HG02870 (cell line): ENCODE results near the gene FBRSL1.

Source experiments
- ATAC-seq: cut with Tn5 transposase; IDR thresholded peaks from one replicate; pipeline ENCODE4 v1.9.1; 2021; ENCODE audit warnings: mild to moderate bottlenecking, moderate library complexity; ENCODE audit not compliant: unreplicated experiment

FBRSL1 gene

DNA sequence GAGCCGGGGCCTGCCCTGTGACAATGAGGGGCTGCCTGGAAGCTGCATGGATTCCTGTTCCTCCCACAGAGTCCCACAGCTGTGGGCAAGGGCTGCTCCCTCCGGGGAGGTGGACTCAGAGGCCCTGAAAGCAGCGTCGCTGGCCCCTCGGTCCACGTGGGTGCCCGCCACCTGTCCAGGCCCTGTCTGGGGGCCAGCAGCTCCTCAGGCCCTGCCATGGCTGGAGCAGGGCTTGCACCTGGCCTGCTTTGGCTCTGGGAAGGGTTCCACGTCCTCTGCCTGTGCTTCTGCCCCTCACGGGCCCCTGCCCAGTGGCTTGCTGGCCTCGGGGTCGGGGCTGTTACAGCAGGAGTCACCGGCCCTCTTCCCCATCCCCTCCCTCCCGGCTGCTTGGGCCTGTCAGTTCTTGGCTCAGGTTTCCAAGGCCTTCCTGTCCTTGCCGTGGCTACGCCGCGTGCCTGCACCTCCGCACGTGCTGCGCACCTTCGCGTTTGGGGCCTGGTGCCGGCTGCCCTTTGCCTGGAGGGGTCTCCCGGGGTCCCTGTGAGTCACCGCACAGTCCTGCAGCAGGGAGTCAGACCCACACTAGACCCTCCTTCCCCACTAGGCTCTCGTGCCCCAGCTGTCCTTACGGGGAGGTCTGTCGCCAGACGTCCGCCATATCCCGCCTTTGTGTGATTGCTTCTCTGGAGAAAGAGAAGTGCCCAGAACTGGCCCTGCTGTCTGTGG is 5.8 kb downstream of the FBRSL1 start:
- ATAC-seq: no peak

DNA sequence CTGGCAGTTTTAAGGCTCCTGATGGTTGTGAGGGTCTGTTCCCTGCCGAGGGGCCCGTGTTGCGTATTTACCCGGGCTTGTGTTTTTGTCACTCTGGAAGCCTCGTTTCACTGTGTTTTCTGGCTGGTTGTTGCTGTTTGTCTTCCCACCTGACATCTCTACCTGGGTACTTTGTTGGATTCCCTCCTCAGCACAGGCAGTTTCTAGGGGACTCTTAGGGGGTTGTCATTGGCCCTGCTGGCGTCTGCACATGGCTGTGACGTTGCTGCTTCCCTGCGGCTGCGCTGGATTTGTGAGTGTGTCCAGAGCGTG is 6.4 kb downstream of the FBRSL1 start:
- ATAC-seq: no peak

DNA sequence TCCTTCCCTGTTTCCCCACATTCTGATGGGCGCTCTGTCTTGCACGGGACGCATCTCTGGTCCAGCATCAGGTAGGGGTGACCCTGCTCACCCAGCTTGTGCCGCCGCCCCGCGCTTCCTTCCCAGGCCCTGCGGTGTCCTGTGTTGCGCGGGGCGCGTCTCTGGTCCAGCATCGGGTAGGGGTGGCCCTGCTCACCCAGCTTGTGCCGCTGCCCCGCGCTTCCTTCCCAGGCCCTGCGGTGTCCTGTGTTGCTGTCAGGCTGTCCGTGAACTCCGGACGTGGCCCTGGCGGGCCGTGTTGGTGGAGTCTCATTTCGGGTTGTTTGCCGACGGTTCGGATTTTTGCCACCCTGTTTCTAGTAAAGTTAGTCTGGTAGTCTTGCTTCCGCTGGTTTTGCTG is 6.8 kb downstream of the FBRSL1 start:
- no peak for ATAC-seq

DNA sequence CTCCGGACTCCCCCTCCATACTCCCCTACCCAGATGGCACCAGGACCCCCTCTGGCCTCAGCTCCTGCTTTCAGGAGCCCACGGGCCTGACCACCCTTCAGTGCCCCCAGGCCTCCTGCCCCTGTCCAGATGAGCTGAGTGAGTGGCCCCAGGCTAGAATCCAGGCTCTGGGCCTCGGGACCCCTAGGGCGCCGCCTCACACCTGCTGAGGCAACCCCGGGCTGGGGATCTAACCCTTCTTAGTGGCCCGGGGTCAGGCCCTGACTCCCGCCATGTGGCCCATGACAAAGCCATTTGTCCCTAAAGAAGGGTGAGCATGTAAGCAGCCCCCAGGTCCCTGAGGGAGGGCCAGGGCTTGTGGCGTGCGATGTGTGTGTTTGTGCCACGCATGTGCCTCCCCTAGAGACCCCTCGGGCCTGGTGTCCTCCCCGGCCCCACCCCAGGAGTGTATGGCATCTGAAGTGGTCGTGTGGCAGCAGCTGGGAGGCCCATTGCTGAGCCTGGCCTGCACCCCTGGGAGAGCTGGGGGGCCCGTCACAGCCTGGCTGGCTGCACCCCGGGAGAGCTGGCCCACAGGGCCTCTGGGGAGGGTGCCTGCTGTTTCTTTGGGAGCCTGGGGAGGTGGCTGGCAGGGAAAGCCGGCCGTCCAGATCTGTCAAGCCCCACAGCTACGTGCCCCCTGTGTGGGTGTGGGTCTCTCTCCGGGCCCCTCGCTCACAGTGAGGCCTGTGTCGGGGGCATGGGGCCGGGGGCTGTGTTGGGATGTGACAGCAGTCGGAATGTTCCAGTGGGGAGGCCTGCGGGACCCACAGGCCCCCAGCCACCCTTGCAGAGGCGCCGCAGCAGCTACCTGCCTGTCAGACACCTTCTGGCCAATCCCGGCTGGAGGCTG is 7.8 kb downstream of the FBRSL1 start:
- no peak for ATAC-seq

DNA sequence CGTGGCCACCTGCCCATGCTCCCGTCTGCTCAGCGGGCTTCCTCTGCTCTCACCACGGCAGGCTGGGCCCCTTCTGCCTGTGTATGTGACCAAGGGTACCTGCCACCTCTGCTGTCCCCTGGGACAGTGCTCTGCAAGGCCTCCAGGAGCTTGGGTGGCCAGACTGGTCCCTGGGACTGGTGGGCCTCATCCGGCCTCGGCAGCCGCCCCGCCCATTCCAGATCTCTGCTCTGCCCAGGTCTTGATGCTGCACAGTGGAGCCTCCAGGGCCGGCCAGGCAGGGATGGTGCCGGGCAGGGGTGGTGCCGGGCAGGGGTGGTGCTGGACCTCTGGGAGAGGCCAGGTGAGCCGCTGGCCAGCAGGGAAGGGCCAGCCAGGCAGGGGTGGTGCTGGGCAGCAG is 9.0 kb downstream of the FBRSL1 start:
- ATAC-seq: no peak

DNA sequence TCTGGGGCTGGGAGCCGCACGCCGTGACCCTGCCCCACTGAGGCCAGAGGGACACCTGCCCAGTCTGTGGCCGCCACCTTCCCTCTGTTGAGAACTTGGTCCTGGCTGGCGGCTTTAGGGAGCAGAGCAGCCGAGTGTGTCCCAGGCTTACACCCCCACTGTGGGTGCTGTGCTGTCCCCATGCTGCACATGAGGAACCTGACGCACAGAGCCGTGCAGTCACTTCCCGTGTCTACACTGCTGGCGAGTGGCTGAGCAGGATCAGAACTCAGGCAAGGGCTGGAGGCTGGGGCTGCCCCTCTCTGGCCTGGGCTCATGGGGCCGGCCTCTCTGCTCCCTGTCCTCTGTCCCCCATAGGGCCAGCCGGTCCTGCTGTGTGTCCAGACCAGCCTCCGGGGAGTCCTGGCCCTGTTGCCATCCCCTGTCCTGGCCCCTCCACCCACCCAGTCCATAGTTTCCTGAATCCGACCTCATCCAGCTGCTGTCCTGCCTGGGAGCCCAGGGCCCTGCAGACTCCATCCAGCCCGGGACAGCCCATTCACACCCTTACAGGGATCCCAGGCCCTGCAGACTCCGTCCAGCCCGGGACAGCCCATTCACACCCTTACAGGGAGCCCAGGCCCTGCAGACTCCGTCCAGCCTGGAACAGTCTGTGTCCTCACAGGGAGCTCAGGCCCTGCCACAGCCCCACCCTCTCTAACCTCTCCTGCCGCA is 10.3 kb downstream of the FBRSL1 start:
- no peak for ATAC-seq

DNA sequence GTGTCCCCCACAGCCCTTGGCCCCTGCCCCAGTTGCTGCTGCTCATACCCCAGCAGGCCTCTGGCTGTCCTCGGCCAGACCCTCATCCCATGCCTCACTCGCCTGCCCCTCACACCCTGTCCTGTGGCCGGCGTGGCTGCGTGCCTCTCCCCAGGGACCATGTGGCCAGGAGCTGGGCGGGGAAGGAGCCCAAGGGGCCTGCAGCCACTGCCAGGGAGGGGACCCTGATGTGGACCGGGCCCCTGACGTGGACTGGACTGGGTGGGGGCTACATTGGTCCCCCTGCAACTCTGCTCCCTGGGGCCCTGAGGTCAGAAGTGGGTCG is 10.9 kb downstream of the FBRSL1 start:
- ATAC-seq: no peak

DNA sequence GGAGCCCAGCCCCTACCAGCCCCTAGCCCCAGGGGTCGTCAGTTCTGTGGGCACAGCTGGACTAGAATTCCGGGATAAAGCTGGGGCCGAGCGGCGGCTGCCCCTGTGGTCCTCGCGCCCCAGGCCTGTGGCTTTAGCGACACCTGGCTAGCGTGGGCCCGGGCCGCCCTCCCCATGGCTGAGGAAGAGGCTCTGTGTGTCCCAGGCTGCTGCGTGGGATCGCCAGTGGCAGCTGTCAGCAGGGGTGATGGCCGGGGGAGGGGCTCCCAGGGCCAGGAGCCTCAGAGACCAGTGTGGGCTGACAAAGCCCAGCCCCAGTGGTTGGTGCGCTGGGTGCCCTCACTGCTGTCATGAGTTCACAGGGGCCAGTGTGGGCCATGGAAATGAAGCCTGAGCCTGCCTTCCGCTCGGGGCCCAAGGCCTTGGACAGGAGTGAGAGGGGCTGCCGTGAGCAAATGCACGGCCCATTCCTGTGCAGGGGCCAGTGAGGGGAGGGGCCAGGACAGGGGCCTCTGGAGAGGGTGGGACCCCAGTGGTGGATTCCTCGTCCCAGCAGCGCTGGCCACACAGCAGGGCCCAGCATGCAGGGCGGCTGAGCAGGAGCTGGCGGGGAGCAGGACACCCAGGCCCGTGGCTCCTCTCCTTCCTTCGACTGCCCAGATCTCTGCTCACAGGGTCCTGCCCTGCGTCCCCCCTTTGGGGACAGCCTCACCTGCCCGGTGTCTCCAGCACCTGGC is 11.4 kb downstream of the FBRSL1 start:
- ATAC-seq: no peak

DNA sequence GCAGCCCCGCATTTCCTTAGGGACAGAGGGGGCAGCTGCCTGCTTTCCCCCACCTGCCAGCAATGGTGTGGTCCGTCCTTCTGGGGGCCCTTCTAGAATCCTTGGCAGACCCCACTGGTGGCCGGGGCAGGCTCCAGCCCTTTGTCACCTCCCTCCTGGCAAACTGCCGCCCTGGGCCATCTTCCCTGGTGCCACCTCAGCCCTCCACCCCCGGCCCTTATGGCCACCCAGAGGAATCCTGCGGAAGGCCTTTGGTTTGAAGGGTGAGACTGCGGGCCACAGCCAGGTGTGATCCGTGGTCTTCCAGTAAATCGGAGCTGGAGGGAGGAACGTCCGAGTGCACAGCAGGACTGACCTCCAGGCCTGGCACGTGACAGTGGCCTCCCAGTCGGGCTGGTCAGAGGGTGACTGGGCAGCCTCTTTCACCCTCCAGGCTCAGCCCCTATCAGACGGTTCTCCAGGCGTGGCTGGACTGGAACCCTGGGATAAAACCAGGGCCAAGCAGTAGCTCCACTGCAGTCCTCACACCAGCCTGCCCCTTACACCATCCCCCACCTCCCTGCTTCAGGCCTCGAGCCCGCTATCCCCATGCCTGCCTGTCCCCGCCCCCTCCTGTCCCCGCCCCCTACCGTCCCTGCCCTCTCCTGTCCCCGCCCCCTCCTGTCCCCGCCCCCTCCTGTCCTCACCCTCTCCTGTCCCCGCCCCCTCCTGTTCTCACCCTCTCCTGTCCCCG is 12.4 kb downstream of the FBRSL1 start:
- ATAC-seq: no peak

DNA sequence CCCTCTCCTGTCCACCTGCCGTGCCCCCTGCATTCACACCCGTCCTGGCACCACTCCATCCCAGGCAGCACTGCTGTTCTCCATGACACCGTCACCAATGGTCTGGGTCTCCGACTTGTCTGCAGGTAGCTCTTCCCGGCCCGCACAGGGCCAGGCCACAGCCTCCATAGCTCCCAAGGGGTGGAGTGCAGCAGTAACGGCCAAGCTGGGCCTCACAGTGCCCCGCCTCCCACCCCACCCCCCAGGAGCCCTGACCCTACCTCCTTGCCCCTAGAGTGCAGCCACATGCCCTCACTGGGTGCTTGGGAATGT is 12.9 kb downstream of the FBRSL1 start:
- ATAC-seq: no peak

DNA sequence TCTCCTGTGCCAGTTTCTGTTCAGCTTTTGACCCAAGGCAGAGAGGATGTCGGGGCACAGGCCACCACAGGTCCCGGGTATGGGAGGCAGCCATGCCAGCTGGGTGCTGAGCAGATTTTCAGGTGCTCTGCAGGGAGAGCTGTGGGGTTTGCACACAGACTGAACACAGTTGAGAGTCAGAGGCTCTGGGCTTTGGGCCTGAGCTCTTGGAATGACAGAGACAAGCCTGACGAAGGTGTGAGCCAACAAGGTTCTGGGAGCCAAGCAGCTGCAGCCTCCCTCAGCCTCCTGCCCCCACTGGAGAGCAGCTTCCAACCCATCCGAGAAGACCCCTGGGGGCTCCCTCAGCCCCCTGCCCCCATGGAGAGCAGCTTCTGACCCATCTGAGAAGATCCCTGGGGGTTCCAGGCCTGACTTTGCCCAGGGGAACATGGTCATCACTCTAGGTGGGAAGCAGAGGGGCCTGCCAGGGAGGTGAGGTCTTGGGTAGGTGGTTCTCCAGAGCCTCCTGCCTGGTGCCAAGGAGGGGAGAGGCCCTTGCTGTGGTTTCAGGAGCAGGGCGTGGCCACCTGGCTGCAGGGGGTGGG is 13.8 kb downstream of the FBRSL1 start:
- no peak for ATAC-seq

DNA sequence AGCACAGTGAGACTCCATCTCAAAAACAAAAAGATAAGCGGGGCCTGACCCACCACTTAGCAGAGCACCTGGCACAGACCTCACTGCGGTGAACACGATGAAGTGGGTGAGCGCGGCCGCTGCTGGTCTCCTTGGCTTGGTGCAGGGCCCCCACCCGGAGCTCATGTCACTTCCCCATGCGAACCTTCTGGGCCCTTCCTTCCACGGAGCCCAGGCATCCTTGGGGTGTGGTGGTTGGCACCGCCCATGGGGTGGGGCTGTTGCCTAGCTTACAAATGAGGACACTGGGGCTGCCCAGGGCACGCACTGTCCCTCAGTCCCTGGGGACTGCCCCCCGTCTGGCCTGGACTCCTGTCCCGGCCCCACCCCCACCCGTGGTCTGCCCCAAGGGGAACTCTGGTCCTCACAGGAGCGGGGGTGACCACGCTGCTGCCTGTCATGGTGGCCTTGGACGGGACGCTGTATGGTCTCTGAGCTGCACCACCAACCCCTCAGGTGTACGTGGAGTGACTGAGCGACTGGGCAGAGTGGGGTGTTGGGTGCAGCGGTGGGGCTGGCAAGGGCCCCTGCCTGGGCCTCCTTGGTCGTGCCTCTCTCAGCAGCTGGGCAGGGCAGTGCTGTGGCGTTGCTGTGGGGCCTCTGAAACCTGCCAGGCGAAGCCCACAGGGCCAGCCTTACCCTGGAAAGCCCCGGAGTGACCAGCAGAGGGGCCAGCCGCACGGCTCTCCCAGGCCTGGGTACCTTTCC is 15.3 kb downstream of the FBRSL1 start:
- no peak for ATAC-seq

DNA sequence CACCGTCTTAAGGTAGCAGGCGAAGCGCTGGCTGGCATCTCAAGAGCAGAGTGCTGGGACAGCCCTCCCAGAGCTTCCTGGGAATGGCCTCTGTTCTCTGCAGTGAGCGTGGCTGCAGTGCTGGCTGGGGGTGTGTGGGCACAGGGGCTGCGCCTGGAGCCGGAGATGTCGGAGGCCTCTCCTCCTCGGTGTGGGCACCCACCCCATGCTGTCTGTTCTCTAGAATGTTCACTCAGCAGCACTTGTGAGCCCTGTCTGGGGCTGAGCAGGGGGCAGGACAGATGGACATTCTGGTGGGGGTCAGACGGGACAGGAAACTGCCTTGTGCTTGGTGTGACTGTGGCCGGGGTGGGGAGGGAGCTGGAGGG is 15.9 kb downstream of the FBRSL1 start:
- ATAC-seq: no peak

DNA sequence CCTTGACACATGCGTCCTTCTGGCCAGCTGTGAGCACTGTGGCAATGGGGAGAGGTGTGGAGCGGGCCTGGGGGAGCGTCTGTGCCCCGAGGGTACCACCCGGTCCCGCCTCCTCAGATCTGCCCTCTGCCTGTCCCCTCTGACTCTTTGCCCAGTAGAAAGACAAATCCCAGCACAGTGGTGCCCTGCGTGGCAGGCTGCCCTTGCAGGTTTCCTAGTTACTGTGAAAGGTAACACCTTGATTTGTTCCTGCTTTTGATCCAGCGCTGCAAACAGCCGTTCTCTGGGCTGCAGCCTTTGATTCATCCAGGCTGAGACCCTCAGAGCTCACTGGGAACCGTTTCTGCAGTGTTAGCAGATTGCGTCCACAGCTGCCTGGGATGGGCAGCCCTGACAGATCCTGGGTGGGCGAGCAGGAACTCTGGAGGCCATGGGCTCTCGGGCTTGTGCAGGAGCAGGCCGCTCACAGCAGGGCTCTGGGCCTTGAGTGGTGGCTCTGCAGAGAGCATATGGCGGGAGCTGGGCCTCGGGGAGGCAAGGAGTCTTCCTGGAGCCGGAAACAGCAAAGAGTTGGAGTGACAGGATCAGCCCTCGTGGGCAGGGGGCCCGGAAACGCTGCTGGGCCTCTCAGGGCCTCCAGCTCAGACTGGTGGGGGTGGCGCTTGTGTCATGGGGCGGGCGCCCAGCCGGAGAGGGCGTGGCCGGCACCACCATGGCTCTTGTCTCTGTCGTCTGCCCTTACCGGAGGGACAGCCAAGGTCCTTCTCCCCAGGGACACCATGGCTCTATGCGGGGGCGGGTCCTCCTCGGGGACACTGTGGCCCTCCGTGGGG is 16.6 kb downstream of the FBRSL1 start:
- ATAC-seq: no peak

DNA sequence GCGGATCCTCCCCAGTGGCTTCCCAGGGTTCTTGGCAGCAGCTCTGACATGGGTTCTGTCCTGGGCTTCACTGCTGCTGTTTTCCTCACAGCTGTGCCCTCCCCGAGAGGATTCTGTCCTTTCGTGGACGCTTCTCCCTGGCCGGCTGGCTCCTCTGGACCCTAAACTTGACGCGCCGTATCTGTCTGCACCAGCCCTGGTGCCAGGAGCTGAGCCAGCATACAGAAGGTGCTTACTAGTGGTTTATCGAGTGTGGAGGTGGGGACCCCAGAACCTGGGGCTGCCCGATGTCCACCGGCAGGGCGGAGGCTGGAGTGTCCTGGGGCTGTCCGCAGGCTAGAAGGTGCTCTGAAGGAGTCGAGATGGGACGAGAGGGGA is 17.2 kb downstream of the FBRSL1 start:
- no peak for ATAC-seq

DNA sequence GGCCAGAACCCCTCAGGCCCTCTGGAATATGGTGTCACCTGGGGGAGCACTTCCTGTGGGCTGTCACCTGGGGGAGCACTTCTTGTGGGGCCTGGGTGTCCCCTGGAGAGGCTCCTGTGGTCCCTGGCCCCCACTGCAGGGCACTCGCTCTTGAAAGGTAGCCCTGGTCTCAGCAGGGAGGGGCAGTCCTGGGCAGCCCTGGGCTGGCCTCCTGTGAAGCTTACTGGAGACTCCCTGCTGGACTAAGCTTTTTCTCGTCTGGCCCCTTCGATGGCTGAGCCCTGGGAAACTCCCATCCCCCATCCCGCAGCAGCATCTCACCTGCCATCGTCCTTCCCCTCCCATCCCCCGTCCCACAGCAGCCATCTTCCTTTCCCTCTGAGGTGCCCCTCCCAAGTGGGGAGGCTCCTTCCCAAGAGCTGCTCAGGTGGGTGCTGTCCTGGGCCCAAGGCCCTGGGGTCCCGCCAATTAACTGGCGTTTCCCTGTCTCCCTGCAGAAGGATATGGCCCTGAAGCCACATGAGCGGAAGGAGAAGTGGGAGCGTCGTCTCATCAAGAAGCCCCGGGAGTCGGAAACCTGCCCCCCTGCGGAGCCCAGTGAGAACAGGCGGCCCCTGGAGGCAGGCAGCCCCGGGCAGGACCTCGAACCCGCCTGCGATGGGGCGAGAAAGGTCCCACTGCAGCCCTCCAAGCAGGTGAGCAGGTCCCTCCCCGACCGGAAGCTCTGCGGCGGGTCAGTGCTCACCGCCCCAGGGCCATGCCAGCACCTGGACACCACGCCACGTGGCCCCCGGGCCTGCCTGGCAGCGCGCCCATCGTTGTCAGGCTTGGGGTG is 17.9 kb downstream of the FBRSL1 start:
- no peak for ATAC-seq

DNA sequence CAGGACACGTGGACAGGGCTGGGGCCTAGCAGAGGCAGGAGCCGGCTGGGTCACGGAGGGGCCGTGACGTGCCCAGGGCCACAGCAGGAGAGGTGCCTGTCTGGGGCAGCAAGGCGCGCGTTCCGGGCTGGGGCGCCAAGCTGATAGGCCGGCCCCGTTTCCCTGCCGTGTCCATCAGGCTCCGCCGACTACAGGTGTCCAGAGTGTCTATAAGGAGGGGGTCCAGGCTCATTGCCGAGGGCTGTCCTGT is 18.5 kb downstream of the FBRSL1 start:
- ATAC-seq: no peak
